Sciatic nerve (tissue), 2 donors: Measurements from ENCODE around the gene STXBP4. TPM values are rescaled to one million over a fixed set of nuclear protein-coding genes. Genes with fewer than 3 reads are reported as not detected.

Experiments
- ATAC-seq: fragments of 200-7000 bp; cut with Tn5 transposase; one replicate; pipeline ENCODE4 v1.9.1; 2020; ENCODE audit warnings: mild to moderate bottlenecking, moderate library complexity
- DNase-seq: peaks from one replicate; pipeline ENCODE4 v3.0.0-alpha.2; 2020; ENCODE audit warnings: low spot score
- intact Hi-C: fragments of 100-400 bp; cut with DNase I; formaldehyde crosslinking; loops from one replicate; pipeline ENCODE4 v1.14.2; 2022
- total RNA-seq: library from RNA; stranded (reverse); fragmentation: NEBNext Ultra II Directional; extraction: Animal tissue kit (Norgen Biotek cat#: 25700); gene quantifications from one replicate; pipeline ENCODE4 v1.2.1, GENCODE V29; 2021
- donor health status: DM: no; HTN: no; CAD: no.
- donor health status: DM: no; HTN: no; CAD: no.

STXBP4 gene
- total RNA-seq, 1 donor from 2014 or later = 22.2 TPM

DNA sequence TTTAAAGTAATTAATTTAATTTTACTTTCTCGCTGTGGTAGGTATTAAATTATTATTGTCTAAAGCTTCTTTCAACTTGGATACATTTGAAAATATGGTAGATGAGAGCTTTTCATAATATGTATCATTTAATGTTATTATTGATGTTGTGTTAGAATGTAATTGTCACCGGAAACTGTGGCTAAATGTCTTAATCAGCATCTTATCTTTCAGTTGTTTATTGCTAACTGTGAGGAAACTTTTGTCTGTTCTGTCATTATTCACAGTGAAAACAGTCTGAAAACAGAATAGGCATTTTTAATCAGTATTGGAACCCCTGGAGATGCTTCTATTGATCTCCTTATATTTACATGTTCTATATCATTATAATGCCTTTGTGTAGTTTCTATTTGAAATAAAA lies 120.7 kb downstream of the STXBP4 start:
- no peak for ATAC-seq
- no peak for DNase-seq
- intact Hi-C loops = no loop called here

DNA sequence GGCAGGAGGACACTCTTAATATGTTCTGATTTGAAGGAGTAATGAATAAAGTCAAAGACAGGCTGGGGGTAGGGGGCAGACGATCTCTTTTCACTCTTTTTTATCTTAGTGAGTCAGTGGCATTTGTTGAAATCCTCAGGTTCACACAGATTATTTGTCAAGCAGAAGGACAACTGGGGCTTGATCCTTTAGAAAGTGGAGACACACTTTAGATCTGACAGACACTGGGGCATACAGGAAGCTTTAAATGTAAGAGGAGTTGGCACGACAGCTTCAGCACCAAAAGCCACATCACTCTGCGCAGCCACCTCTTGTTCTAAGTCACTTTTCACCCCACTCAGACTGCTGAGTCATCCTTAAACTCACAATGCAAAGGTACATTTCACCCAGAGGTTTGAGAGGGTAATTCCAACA lies 121.5 kb downstream of the STXBP4 start:
- no peak for DNase-seq
- intact Hi-C loops = no loop called here
- no peak for ATAC-seq

GRCh38 chr17:55093353-55093752 lies 124.8 kb downstream of the STXBP4 start:
- intact Hi-C loops = no loop called here
- no peak for ATAC-seq
- no peak for DNase-seq

DNA sequence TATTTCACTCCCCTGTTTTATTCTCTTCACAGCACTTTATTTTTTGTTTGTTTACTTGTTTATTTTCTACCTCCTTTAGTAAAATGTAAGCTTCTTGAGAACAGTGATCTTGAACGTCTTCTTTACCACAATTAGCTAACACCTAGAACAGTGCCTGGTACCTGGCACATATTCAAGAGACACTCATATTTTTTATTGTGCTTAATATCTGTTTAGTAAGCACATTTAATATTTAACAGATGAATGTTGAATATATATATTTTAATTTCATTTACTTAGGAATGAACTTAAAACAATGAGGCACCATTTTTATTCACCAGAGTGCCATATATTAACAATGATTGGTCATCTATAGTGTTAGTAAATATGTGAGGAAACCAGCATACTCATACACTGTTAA lies 130.2 kb downstream of the STXBP4 start:
- no peak for DNase-seq
- no peak for ATAC-seq
- intact Hi-C loops = no loop called here

- intact Hi-C loops = no loop called here
- no peak for ATAC-seq
- no peak for DNase-seq
Observed at GRCh38 chr17:55110521-55110920, 142.0 kb downstream of the STXBP4 start.

- ATAC-seq (no peak), DNase-seq (no peak)
- intact Hi-C loops = no loop called here
Observed at GRCh38 chr17:55114283-55114682, 145.7 kb downstream of the STXBP4 start.

- intact Hi-C loops = no loop called here
- ATAC-seq (no peak), DNase-seq (no peak)
Observed at GRCh38 chr17:55116440-55116914, 147.9 kb downstream of the STXBP4 start.

DNA sequence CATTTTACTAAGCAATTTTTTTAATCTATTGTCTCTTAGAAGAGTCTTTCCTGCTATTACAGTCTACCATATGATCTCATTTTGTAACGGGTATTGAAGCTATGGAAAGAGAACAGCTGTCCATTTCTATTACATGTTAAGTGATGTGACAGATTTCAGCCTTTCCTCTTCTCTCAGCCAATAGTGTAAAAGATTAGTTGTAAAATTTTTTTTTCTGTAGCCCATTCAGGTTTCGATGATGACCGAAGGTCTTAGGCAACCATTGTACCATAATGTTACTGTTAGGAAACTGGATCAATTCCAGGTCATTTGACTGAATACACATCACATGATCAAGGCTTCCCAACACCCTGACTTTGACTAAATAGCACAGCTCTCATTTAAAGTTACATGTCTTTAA lies 148.6 kb downstream of the STXBP4 start:
- ATAC-seq = no peak
- DNase-seq = no peak
- intact Hi-C loops = no loop called here

DNA sequence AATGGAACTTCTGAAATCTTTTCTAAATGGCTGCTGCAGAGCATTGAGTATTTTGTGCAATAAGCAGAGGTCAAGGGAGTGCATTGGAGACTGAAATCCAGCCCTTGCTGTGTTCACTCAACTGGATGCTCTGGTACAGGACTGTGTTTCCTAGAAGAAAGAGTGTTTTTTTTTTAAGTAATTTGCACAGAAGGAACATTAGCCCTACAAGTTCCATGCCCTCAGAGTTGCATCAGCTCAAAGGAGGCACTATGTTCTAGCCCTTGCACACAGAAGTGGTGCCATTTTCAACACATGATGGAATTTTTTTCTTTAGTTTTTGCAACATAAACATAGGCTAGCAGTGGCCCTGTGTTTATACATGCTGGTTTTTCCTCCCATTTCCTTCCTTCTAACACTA lies 152.1 kb downstream of the STXBP4 start:
- ATAC-seq (no peak), DNase-seq (no peak)
- intact Hi-C loops = no loop called here

DNA sequence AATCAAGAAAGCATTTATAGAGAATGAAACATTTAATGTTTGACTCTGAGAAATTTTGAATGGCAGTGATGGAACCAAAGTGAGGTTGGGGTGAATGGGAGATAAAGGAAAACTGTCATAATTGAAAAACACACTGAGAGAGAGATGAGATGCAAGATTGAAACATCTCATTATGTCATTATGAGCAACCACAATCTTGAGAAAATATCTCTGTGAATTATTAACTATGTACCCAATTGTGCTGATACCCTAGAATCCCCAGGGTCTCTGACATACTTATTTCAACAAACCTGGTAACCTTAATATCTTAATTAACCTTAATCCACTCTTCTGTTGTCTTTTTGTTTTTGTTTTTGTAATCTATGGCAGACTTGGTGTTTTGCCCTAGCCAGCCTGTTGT lies 152.7 kb downstream of the STXBP4 start:
- DNase-seq = no peak
- ATAC-seq = no peak
- intact Hi-C loops = no loop called here

- intact Hi-C loops = no loop called here
- ATAC-seq = no peak
- DNase-seq = no peak
Observed at GRCh38 chr17:55122114-55122513, 153.5 kb downstream of the STXBP4 start.

GRCh38 chr17:55124730-55125360 lies 156.3 kb downstream of the STXBP4 start:
- DNase-seq = no peak
- intact Hi-C loops = no loop called here

GRCh38 chr17:55133583-55133982 lies 165.0 kb downstream of the STXBP4 start:
- ATAC-seq (no peak), DNase-seq (no peak)
- intact Hi-C loops = no loop called here

More at GRCh38 chr17:55124730-55125360, 156.3 kb downstream of the STXBP4 start:
- ATAC-seq = no peak

GRCh38 chr17:55134486-55135157 lies 166.1 kb downstream of the STXBP4 start:
- intact Hi-C loops = no loop called here
- DNase-seq (no peak), ATAC-seq (no peak)

DNA sequence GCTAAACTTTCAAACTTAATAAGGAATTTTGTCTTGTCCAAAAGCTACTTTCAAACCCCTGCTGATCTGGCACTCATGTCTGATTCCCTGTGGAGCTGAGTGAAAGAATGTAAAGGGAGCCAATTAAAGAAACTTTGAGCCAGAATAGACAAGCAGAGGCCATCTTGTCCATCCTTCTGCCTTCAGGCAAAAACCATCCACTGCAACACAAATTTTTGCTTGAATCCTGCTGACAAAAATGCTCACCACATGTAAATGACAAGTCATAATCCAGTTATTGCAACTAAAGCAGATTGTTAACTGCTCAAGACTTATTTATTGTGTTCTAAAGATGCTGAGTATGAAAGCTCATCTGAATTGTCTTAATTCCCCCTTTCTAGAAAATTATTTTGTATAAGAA lies 172.2 kb downstream of the STXBP4 start:
- intact Hi-C loops = no loop called here
- ATAC-seq = no peak
- DNase-seq = no peak

GRCh38 chr17:55144518-55144917 lies 176.0 kb downstream of the STXBP4 start:
- DNase-seq (no peak), ATAC-seq (no peak)
- intact Hi-C loops = no loop called here

DNA sequence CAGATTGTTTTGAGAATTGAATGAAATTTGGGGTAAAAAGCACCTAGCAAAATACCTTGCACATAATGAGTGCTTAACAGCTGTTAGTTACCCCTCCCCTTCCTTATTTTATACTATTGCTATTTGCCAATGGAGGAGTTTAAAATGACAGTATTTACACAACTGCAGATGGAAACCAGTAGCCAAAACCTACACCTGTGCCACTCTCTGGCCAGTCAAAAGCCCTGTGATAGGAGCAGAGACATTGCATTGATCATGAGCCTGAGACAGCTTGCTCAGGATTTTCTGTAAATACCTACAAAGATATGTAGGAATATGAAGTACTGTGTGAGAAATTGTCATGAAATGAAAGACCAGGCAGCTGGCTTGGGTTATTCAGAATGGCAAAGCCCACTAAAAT lies 180.9 kb downstream of the STXBP4 start:
- no peak for DNase-seq

GRCh38 chr17:55152236-55152635 lies 183.7 kb downstream of the STXBP4 start:
- intact Hi-C loops = no loop called here
- ATAC-seq = no peak
- no peak for DNase-seq

More for the DNA sequence above, 180.9 kb downstream of the STXBP4 start:
- intact Hi-C loops = no loop called here
- no peak for ATAC-seq

- DNase-seq (no peak), ATAC-seq (no peak)
- intact Hi-C loops = no loop called here
Observed at GRCh38 chr17:55154101-55154500, 185.5 kb downstream of the STXBP4 start.

- intact Hi-C loops = no loop called here
- DNase-seq (no peak), ATAC-seq (no peak)
Observed at GRCh38 chr17:55155856-55156560, 187.4 kb downstream of the STXBP4 start.
